Liver (tissue), 3 donors: ENCODE measurements around the gene SMARCC1.

Experiments
- JUND ChIP-seq, 2 donors: IDR thresholded peaks; 2 replicates each; pipeline ENCODE4 v1.6.1; 2016; ENCODE audit warnings: antibody characterized with exemption in 2 of 2
- RAD21 ChIP-seq, 2 donors: IDR thresholded peaks; 2 replicates each; pipeline ENCODE4 v1.6.1; 2016; ENCODE audit warnings: antibody characterized with exemption in 2 of 2, mild to moderate bottlenecking in 2 of 2
- TF ChIP-seq, protein P1 (sequence below): IDR thresholded peaks from 2 replicates; pipeline ENCODE4 v1.6.1; 2016; ENCODE audit warnings: antibody characterized with exemption
- TF ChIP-seq, protein P2 (sequence below): fragments of 150-350 bp; IDR thresholded peaks from 2 replicates; pipeline ENCODE4 v1.5.1; 2017; ENCODE audit warnings: improper control_type of control experiment, low read depth, low read length; ENCODE audit not compliant: missing input control
- TF ChIP-seq, protein P3 (sequence below): IDR thresholded peaks from 2 replicates; pipeline ENCODE4 v1.6.1; 2016; ENCODE audit warnings: antibody characterized with exemption, mild to moderate bottlenecking
- donor health status: healthy.
- donor health status: healthy.

DNA sequence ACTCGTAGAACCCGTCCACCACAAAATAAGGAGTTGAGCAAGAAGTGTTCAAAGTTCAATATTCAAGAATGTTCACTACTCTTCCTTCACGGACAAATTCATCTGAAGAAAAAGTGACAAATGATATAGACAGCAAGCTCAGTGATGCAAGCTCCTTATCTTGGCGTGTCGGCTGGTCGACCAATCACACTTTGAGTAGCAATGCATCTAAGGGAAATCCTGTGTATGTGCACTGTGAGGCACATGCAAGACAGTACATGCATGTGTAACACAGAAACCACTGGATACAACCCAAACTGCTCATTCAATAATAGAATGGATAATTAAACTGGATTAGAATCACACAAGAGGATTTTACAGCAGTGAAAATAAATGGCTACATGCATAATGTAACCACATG lies 138.6 kb downstream of the SMARCC1 start:
- TF ChIP-seq, protein P1, sequence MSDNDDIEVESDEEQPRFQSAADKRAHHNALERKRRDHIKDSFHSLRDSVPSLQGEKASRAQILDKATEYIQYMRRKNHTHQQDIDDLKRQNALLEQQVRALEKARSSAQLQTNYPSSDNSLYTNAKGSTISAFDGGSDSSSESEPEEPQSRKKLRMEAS, result no peak
- TF ChIP-seq, protein P2, sequence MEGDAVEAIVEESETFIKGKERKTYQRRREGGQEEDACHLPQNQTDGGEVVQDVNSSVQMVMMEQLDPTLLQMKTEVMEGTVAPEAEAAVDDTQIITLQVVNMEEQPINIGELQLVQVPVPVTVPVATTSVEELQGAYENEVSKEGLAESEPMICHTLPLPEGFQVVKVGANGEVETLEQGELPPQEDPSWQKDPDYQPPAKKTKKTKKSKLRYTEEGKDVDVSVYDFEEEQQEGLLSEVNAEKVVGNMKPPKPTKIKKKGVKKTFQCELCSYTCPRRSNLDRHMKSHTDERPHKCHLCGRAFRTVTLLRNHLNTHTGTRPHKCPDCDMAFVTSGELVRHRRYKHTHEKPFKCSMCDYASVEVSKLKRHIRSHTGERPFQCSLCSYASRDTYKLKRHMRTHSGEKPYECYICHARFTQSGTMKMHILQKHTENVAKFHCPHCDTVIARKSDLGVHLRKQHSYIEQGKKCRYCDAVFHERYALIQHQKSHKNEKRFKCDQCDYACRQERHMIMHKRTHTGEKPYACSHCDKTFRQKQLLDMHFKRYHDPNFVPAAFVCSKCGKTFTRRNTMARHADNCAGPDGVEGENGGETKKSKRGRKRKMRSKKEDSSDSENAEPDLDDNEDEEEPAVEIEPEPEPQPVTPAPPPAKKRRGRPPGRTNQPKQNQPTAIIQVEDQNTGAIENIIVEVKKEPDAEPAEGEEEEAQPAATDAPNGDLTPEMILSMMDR, result no peak
- TF ChIP-seq, protein P3, sequence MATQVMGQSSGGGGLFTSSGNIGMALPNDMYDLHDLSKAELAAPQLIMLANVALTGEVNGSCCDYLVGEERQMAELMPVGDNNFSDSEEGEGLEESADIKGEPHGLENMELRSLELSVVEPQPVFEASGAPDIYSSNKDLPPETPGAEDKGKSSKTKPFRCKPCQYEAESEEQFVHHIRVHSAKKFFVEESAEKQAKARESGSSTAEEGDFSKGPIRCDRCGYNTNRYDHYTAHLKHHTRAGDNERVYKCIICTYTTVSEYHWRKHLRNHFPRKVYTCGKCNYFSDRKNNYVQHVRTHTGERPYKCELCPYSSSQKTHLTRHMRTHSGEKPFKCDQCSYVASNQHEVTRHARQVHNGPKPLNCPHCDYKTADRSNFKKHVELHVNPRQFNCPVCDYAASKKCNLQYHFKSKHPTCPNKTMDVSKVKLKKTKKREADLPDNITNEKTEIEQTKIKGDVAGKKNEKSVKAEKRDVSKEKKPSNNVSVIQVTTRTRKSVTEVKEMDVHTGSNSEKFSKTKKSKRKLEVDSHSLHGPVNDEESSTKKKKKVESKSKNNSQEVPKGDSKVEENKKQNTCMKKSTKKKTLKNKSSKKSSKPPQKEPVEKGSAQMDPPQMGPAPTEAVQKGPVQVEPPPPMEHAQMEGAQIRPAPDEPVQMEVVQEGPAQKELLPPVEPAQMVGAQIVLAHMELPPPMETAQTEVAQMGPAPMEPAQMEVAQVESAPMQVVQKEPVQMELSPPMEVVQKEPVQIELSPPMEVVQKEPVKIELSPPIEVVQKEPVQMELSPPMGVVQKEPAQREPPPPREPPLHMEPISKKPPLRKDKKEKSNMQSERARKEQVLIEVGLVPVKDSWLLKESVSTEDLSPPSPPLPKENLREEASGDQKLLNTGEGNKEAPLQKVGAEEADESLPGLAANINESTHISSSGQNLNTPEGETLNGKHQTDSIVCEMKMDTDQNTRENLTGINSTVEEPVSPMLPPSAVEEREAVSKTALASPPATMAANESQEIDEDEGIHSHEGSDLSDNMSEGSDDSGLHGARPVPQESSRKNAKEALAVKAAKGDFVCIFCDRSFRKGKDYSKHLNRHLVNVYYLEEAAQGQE, result no peak
- TF ChIP-seq RAD21 (IDR thresholded peaks at IDR 0.05) (no peak), JUND (IDR thresholded peaks at IDR 0.05) (no peak)
